HG03354 (cell line): ENCODE measurements around the gene LYRM9.
"Not testable (repeated sequence)": the region's sequence is repeated elsewhere in the genome, so short reads cannot be mapped to it uniquely, and the experiment has no call there.

Experiments used
- ATAC-seq: cut with Tn5 transposase; IDR thresholded peaks from one replicate; pipeline ENCODE4 v1.9.1; 2021; ENCODE audit warnings: mild to moderate bottlenecking; ENCODE audit not compliant: unreplicated experiment, poor library complexity, severe bottlenecking

Gene LYRM9

GRCh38 chr17:27892866-27893769 is at the start of gene LYRM9:
Gene LYRM9, minus strand, starts transcription at chr17:27893365. Its CDS starts 10,671 bp downstream, at chr17:27882694.
- peak; percentile 90 for ATAC-seq

- no peak for ATAC-seq
Observed at GRCh38 chr17:27940503-27941428, 47.6 kb upstream of the LYRM9 start.

GRCh38 chr17:27939474-27940465 is 46.6 kb upstream of the LYRM9 start:
- ATAC-seq: peak; percentile 70

- ATAC-seq: no peak
Observed at GRCh38 chr17:27938864-27939263, 45.7 kb upstream of the LYRM9 start.

- ATAC-seq: no peak
Observed at GRCh38 chr17:27938241-27938640, 45.1 kb upstream of the LYRM9 start.

GRCh38 chr17:27937025-27937546 is 43.9 kb upstream of the LYRM9 start:
- ATAC-seq: no peak

- ATAC-seq: no peak
Observed at GRCh38 chr17:27930000-27930399, 36.8 kb upstream of the LYRM9 start.

- no peak for ATAC-seq
Observed at GRCh38 chr17:27928587-27928986, 35.4 kb upstream of the LYRM9 start.

- no peak for ATAC-seq
Observed at GRCh38 chr17:27927781-27928180, 34.6 kb upstream of the LYRM9 start.

GRCh38 chr17:27921599-27921998 is 28.4 kb upstream of the LYRM9 start:
- ATAC-seq: no peak

- no peak for ATAC-seq
Observed at GRCh38 chr17:27921077-27921476, 27.9 kb upstream of the LYRM9 start.

- no peak for ATAC-seq
Observed at GRCh38 chr17:27920569-27920968, 27.4 kb upstream of the LYRM9 start.

- ATAC-seq: no peak
Observed at GRCh38 chr17:27919079-27919478, 25.9 kb upstream of the LYRM9 start.

- ATAC-seq: no peak
Observed at GRCh38 chr17:27918498-27918897, 25.3 kb upstream of the LYRM9 start.

GRCh38 chr17:27917000-27917399 is 23.8 kb upstream of the LYRM9 start:
- no peak for ATAC-seq

GRCh38 chr17:27915709-27916108 is 22.5 kb upstream of the LYRM9 start:
- ATAC-seq: no peak

GRCh38 chr17:27914382-27914781 is 21.2 kb upstream of the LYRM9 start:
- no peak for ATAC-seq

GRCh38 chr17:27912964-27913363 is 19.8 kb upstream of the LYRM9 start:
- no peak for ATAC-seq

GRCh38 chr17:27912299-27912698 is 19.1 kb upstream of the LYRM9 start:
- ATAC-seq: not testable (repeated sequence)
